GM12865 (cell line): ENCODE results near the gene TDO2.
"Not testable (repeated sequence)": the region's sequence is repeated elsewhere in the genome, so short reads cannot be mapped to it uniquely, and the experiment has no call there.

Source experiments
- DNase-seq: peaks from one replicate; pipeline ENCODE4 v3.0.0; 2010; ENCODE audit warnings: low read depth
- H3K4me3 ChIP-seq: 2 replicates; pipeline ENCODE4 v1.5.1; 2011; ENCODE audit warnings: mild to moderate bottlenecking, low read depth, low read length, control low read depth
- CTCF ChIP-seq: IDR thresholded peaks from 2 replicates; pipeline ENCODE4 v1.5.1; 2011; ENCODE audit warnings: low read length, control low read depth, low read depth, inconsistent platforms; ENCODE audit not compliant: insufficient read depth; ENCODE audit errors: missing control alignments

Gene TDO2

GRCh38 chr4:155914782-155915181 lies 11.3 kb downstream of the TDO2 start:
- no peak for TF ChIP-seq CTCF
- no peak for DNase-seq
- H3K4me3 ChIP-seq = no peak overlapping the region

- no peak overlapping the region for H3K4me3 ChIP-seq
- no peak for DNase-seq
- TF ChIP-seq CTCF = no peak
Measured at GRCh38 chr4:155921597-155921996, 18.1 kb downstream of the TDO2 start.

GRCh38 chr4:155924637-155925036 lies 21.1 kb downstream of the TDO2 start:
- H3K4me3 ChIP-seq = no peak overlapping the region
- no peak for TF ChIP-seq CTCF
- DNase-seq = no peak

DNA sequence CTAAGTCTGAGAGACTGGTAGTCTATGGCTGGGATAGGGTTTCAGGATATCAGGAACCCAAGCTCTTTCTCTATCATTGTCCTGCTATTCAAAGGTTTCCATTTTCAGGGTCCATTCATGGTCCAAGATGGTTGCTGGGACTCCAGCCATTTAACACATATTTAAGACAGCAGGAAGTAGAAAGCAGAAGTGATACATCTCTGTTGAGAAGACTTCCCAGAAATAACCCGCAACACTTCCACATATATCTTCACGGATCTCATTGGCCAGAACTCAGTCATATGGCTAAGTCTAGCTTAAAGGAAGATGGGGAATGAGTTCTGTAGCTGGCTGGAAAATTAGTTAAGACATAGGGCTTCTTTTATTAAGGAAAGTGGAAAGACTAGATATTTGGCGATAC lies 26.3 kb downstream of the TDO2 start:
- no peak for TF ChIP-seq CTCF
- H3K4me3 ChIP-seq = no peak overlapping the region
- no peak for DNase-seq

DNA sequence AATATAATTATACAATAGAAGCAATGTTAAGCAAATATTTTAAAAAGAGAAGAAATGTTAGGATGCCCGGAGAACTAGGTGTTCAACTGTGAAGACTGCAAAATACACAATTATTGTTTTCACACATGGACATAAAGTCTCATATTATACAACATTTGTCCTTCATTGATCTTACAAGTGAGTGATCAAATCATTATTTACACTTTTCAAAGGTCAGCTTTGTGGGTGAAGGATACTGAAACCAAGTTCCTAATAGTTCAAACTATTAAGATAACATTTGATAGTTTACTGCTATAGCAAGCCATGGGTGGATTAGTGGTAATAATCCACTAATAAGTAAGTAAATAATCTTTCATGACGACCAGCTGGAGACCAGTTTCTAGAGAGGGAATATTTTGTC lies 26.8 kb downstream of the TDO2 start:
- H3K4me3 ChIP-seq = no peak overlapping the region
- TF ChIP-seq CTCF = no peak
- DNase-seq = no peak

DNA sequence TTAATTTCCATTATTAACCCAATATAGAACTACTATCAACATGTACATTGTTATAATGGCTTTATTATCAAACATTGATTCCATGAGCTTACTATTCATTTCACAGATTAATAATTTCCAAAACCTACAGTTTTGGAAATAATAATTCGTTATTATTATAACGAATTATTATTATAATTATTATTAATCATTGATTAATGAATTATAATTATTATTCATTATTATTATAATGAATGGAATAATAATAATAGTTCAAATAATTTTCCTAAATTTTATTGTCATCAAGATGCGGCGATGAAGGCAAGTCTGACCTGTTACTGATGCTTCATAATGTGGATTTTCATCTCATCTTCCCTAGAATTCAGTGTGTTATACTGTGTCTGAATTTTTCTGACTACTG lies 28.1 kb downstream of the TDO2 start:
- no peak for DNase-seq
- TF ChIP-seq CTCF = no peak
- no peak overlapping the region for H3K4me3 ChIP-seq

DNA sequence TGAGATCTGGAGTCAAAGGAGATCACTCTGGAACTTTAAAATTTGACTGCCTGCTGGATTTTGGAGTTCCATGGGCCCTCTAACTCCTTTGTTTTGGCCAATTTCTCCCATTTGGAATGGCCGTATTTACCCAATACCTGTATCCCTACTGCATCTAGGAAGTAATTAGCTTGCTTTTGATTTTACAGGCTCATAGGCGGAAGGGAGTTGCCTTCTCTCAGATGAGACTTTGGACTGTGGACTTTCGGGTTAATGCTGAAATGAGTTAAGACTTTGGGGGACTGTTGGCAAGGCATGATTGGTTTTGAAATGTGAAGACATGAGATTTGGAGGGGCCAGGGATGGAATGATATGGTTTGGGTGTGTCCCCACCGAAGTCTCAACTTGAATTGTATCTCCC lies 31.1 kb downstream of the TDO2 start:
- not testable (repeated sequence) for H3K4me3 ChIP-seq, DNase-seq
